GM19351 (cell line): ENCODE results near the gene CEACAM20.
"Not testable (repeated sequence)": the region's sequence is repeated elsewhere in the genome, so short reads cannot be mapped to it uniquely, and the experiment has no call there.

Source experiments
- ATAC-seq: cut with Tn5 transposase; IDR thresholded peaks from one replicate; pipeline ENCODE4 v1.9.1; 2021; ENCODE audit warnings: mild to moderate bottlenecking, moderate library complexity; ENCODE audit not compliant: unreplicated experiment

Gene CEACAM20

GRCh38 chr19:44498988-44499387 is 30.5 kb downstream of the CEACAM20 start:
- no peak for ATAC-seq

GRCh38 chr19:44496711-44497110 is 32.8 kb downstream of the CEACAM20 start:
- ATAC-seq: no peak

GRCh38 chr19:44476559-44477408 is 52.7 kb downstream of the CEACAM20 start:
- no peak for ATAC-seq

GRCh38 chr19:44468730-44469129 is 60.7 kb downstream of the CEACAM20 start:
- not testable (repeated sequence) for ATAC-seq

GRCh38 chr19:44462600-44463286 is 66.7 kb downstream of the CEACAM20 start:
- ATAC-seq: not testable (repeated sequence)
